ENCODE results near the gene PSRC1.
"Not testable (repeated sequence)": the region's sequence is repeated elsewhere in the genome, so short reads cannot be mapped to it uniquely, and the experiment has no call there.

Gene PSRC1

DNA sequence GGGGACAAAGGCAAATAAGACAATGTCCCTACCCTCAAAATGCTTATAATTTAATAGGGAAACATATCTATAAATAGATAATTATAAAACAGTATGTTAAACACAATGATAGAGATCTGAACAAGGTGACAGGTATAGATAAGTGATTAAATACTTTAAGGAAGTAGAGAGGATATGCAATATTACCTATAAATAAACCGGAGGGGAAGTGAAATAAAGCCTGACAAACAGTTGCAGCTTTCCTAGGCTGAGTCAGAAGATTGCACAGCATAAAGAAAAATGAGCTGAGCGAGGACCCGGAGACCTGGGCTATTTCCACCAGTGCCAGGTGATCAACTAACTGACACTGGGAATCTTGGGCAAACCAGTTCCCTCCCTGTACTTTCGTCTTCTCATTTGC lies 11.5 kb upstream of the PSRC1 start:
- no peak for DNase-seq (ENCODE audit: low read depth)
- TF ChIP-seq, protein P1, sequence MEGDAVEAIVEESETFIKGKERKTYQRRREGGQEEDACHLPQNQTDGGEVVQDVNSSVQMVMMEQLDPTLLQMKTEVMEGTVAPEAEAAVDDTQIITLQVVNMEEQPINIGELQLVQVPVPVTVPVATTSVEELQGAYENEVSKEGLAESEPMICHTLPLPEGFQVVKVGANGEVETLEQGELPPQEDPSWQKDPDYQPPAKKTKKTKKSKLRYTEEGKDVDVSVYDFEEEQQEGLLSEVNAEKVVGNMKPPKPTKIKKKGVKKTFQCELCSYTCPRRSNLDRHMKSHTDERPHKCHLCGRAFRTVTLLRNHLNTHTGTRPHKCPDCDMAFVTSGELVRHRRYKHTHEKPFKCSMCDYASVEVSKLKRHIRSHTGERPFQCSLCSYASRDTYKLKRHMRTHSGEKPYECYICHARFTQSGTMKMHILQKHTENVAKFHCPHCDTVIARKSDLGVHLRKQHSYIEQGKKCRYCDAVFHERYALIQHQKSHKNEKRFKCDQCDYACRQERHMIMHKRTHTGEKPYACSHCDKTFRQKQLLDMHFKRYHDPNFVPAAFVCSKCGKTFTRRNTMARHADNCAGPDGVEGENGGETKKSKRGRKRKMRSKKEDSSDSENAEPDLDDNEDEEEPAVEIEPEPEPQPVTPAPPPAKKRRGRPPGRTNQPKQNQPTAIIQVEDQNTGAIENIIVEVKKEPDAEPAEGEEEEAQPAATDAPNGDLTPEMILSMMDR (IDR thresholded peaks at IDR 0.05; ENCODE audit: low read depth, low read length) = no peak
- TF ChIP-seq POLR2A (IDR thresholded peaks at IDR 0.05; ENCODE audit: extremely low read depth, insufficient read length) (no peak), MYC (IDR thresholded peaks at IDR 0.05; ENCODE audit: low read depth, low read length) (no peak)
- TF ChIP-seq, protein P2, sequence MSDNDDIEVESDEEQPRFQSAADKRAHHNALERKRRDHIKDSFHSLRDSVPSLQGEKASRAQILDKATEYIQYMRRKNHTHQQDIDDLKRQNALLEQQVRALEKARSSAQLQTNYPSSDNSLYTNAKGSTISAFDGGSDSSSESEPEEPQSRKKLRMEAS (IDR thresholded peaks at IDR 0.05; ENCODE audit: low read depth, low read length) = no peak
- no peak overlapping the region for H3K4me3 ChIP-seq (ENCODE audit: low read depth, low read length)

- TF ChIP-seq MYC (IDR thresholded peaks at IDR 0.05; ENCODE audit: low read depth, low read length) = no peak
- TF ChIP-seq, protein P2 (IDR thresholded peaks at IDR 0.05; ENCODE audit: low read depth, low read length) = no peak
- TF ChIP-seq, protein P1 (IDR thresholded peaks at IDR 0.05; ENCODE audit: low read depth, low read length) = no peak
- H3K4me3 ChIP-seq (ENCODE audit: low read depth, low read length) = no peak overlapping the region
- no peak for DNase-seq (ENCODE audit: low read depth)
These were observed 10.1 kb upstream of the PSRC1 start for GRCh38 chr1:109293026-109293425.

GRCh38 chr1:109292364-109292763 lies 9.4 kb upstream of the PSRC1 start:
- no peak for DNase-seq (ENCODE audit: low read depth)
- TF ChIP-seq, protein P1 (IDR thresholded peaks at IDR 0.05; ENCODE audit: low read depth, low read length) = no peak
- TF ChIP-seq MYC (IDR thresholded peaks at IDR 0.05; ENCODE audit: low read depth, low read length) (no peak), POLR2A (IDR thresholded peaks at IDR 0.05; ENCODE audit: extremely low read depth, insufficient read length) (no peak)
- TF ChIP-seq, protein P2 (IDR thresholded peaks at IDR 0.05; ENCODE audit: low read depth, low read length) = no peak

DNA sequence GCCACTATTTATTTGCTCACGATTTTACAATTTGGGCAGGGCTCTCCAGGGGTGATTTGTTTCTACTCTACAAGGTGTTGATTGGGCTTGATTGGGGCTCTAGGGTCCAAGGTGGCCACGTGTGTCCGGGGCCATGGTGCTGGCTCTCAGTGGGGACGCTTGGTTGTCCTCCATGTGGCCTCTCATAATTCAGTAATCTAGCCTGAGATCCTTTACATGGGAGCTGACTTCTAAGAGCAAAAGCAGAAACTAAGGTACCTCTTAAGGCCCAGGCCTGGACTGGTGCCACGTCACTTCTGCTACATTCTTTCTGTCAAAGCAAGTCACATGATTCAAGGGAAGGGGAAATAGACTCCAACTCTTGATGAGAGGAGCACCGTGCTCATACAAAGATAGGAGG lies 8.1 kb upstream of the PSRC1 start:
- no peak overlapping the region for H3K4me3 ChIP-seq (ENCODE audit: low read depth, low read length)
- DNase-seq (ENCODE audit: low read depth) = no peak
- no peak for TF ChIP-seq POLR2A (IDR thresholded peaks at IDR 0.05; ENCODE audit: extremely low read depth, insufficient read length)
- no peak for TF ChIP-seq MYC (IDR thresholded peaks at IDR 0.05; ENCODE audit: low read depth, low read length)
- TF ChIP-seq, protein P2 (IDR thresholded peaks at IDR 0.05; ENCODE audit: low read depth, low read length) = no peak
- TF ChIP-seq, protein P1 (IDR thresholded peaks at IDR 0.05; ENCODE audit: low read depth, low read length) = no peak

More at GRCh38 chr1:109292364-109292763, 9.4 kb upstream of the PSRC1 start:
- no peak overlapping the region for H3K4me3 ChIP-seq (ENCODE audit: low read depth, low read length)

GRCh38 chr1:109290137-109290536 lies 7.2 kb upstream of the PSRC1 start:
- DNase-seq (ENCODE audit: low read depth) = no peak
- no peak overlapping the region for H3K4me3 ChIP-seq (ENCODE audit: low read depth, low read length)
- TF ChIP-seq, protein P1 (IDR thresholded peaks at IDR 0.05; ENCODE audit: low read depth, low read length) = no peak

DNA sequence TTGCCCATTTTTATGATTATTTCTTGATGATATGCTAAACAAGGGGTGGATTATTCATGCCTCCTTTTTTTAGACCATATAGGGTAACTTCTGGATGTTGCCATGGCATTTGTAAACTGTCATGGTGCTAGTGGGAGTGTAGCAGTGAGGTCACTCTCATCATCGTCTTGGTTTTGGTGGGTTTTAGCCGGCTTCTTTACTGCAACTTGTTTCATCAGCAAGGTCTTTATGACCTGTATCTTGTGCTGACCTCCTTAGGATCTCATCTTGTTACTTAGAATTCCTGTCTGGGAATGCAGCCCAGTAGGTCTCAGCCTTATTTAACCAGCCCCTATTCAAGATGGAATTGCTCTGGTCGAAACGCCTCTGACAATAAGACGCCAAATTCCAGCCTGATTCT lies 3.8 kb upstream of the PSRC1 start:
- H3K4me3 ChIP-seq (ENCODE audit: low read depth, low read length); DNase-seq (ENCODE audit: low read depth): not testable (repeated sequence)

Data from NB4 (cell line).